Upper lobe of right lung (tissue), 1 donor: Measurements from ENCODE around the gene PRUNE2. TPM values are rescaled to one million over a fixed set of nuclear protein-coding genes. Genes with fewer than 3 reads are reported as not detected.
"Not testable (repeated sequence)": the region's sequence is repeated elsewhere in the genome, so short reads cannot be mapped to it uniquely, and the experiment has no call there.

Source experiments
- ATAC-seq: fragments of 200-7000 bp; cut with Tn5 transposase; one replicate; pipeline ENCODE4 v1.9.1; 2020; ENCODE audit warnings: mild to moderate bottlenecking, moderate library complexity
- DNase-seq: peaks from one replicate; pipeline ENCODE4 v3.0.0-alpha.2; 2020
- H3K27ac ChIP-seq: fragments of 200-600 bp; one replicate; pipeline ENCODE4 v1.8.0; 2022
- H3K27me3 ChIP-seq: fragments of 200-600 bp; one replicate; pipeline ENCODE4 v1.8.0; 2022; ENCODE audit warnings: mild to moderate bottlenecking
- H3K36me3 ChIP-seq: fragments of 200-600 bp; one replicate; pipeline ENCODE4 v1.8.0; 2022
- H3K4me1 ChIP-seq: fragments of 200-600 bp; one replicate; pipeline ENCODE4 v1.8.0; 2022
- H3K4me3 ChIP-seq: fragments of 200-600 bp; one replicate; pipeline ENCODE4 v1.8.0; 2022; ENCODE audit warnings: mild to moderate bottlenecking
- H3K9me3 ChIP-seq: fragments of 200-600 bp; one replicate; pipeline ENCODE4 v1.8.0; 2022
- CTCF ChIP-seq: fragments of 200-600 bp; IDR thresholded peaks from one replicate; pipeline ENCODE4 v1.8.0; 2022; ENCODE audit warnings: antibody characterized with exemption
- intact Hi-C: fragments of 100-400 bp; cut with DNase I; formaldehyde crosslinking; loops from one replicate; pipeline ENCODE4 v1.11.0; 2022
- long read RNA-seq: library from polyadenylated mRNA; unstranded; transcript quantifications from one replicate; pipeline ENCODE4 v2.0.0, GENCODE V29; 2021
- total RNA-seq: library from RNA; stranded (reverse); fragmentation: NEBNext Ultra II Directional; extraction: Animal tissue kit (Norgen Biotek cat#: 25700); gene quantifications from one replicate; pipeline ENCODE4 v1.2.1, GENCODE V29; 2021
- donor health status: DM: no; HTN: yes; CAD: no; lungs with severe emphysema.

PRUNE2 gene
- 7.4 TPM for total RNA-seq
- long read RNA-seq, partial matches to known transcripts, result 1 of 4 reads
- long read RNA-seq, other reads (novel, unspliced or antisense), result 3 of 4 reads

GRCh38 chr9:76905791-76906646 lies at the start of gene PRUNE2:
PRUNE2 (minus strand) TSS chr9:76906114; CDS start chr9:76905963, 151 bp downstream.
- TF ChIP-seq CTCF, result no peak
- ATAC-seq, result peak; percentile 96
- Histone ChIP-seq H3K36me3 (no peaks in the 10 kb centered on the region), H3K4me1 (peaks cover 10% of the 10 kb centered on the region), H3K4me3 (peak within 1 kb of the TSS; percentile 38), H3K27ac (no peak within 1 kb of the TSS), H3K27me3 (peaks cover 15% of the 10 kb centered on the region), H3K9me3 (no peaks in the 10 kb centered on the region)
- intact Hi-C loops, result no loop called here
- DNase-seq, result peak; percentile 89

- DNase-seq, H3K9me3 ChIP-seq, H3K27ac ChIP-seq, H3K27me3 ChIP-seq, ATAC-seq, H3K36me3 ChIP-seq, intact Hi-C loops, H3K4me1 ChIP-seq, H3K4me3 ChIP-seq: not testable (repeated sequence)
Measured at GRCh38 chr9:76955406-76955805, 49.5 kb upstream of the PRUNE2 start.

- no peak overlapping the region for H3K27ac ChIP-seq
- H3K36me3 ChIP-seq, result no peaks in the 10 kb centered on the region
- H3K4me1 ChIP-seq, result no peaks in the 10 kb centered on the region
- DNase-seq (no peak), ATAC-seq (no peak)
- TF ChIP-seq CTCF, result no peak
- no peaks in the 10 kb centered on the region for H3K27me3 ChIP-seq
- no peak overlapping the region for H3K4me3 ChIP-seq
- no peaks in the 10 kb centered on the region for H3K9me3 ChIP-seq
- intact Hi-C loops, result no loop called here
Measured at GRCh38 chr9:76949865-76950264, 44.0 kb upstream of the PRUNE2 start.

GRCh38 chr9:76944011-76944410 lies 38.1 kb upstream of the PRUNE2 start:
- no peak for TF ChIP-seq CTCF
- no peak overlapping the region for H3K4me3 ChIP-seq
- ATAC-seq, result no peak
- no peaks in the 10 kb centered on the region for H3K27me3 ChIP-seq
- intact Hi-C loops, result no loop called here
- H3K27ac ChIP-seq, result no peak overlapping the region
- no peaks in the 10 kb centered on the region for H3K4me1 ChIP-seq
- no peak for DNase-seq
- H3K9me3 ChIP-seq, result no peaks in the 10 kb centered on the region
- no peaks in the 10 kb centered on the region for H3K36me3 ChIP-seq

GRCh38 chr9:76943054-76943453 lies 37.1 kb upstream of the PRUNE2 start:
- TF ChIP-seq CTCF, result no peak
- Histone ChIP-seq H3K36me3 (no peaks in the 10 kb centered on the region), H3K4me3 (no peak overlapping the region), H3K4me1 (no peaks in the 10 kb centered on the region), H3K27ac (no peak overlapping the region), H3K9me3 (no peaks in the 10 kb centered on the region), H3K27me3 (no peaks in the 10 kb centered on the region)
- DNase-seq (no peak), ATAC-seq (no peak)
- intact Hi-C loops, result no loop called here

- Histone ChIP-seq H3K4me1 (no peaks in the 10 kb centered on the region), H3K36me3 (no peaks in the 10 kb centered on the region)
Measured at GRCh38 chr9:76932757-76933156, 26.8 kb upstream of the PRUNE2 start.

More at GRCh38 chr9:76932757-76933156, 26.8 kb upstream of the PRUNE2 start:
- Histone ChIP-seq H3K9me3 (no peaks in the 10 kb centered on the region), H3K27ac (no peak overlapping the region), H3K27me3 (no peaks in the 10 kb centered on the region), H3K4me3 (no peak overlapping the region)
- DNase-seq (no peak), ATAC-seq (no peak)
- intact Hi-C loops, result no loop called here
- no peak for TF ChIP-seq CTCF
